ENCODE measurements around the gene TMEM117. TPM values are rescaled to one million over a fixed set of nuclear protein-coding genes. Genes with fewer than 3 reads are reported as not detected.

TMEM117 gene
- polyA plus RNA-seq, 1 donor (not counting 4 experiments of a cell fraction or from before 2014, with no cell fraction given): 8.5 TPM

DNA sequence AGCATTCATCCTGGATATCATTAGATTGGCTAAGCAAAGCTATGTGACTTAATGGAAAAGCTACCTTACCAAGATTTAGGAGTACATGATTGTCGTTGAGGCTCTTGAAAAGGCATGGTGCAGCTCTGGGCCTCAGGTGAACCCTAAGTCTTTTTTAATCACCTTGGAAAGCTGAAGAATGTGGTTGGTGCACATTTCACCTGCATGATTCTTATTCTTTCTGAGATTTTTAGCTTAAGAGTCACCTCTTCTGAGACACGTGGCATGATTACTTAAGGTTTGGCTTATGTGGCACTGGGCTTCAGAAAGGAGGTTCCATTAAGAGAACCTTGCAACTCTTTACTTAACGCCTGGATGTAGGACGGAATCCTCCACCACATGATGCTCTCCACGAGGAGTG lies 498.5 kb downstream of the TMEM117 start:
- Histone ChIP-seq H3K4me3 (ENCODE audit: control insufficient read depth in 2 of 3, extremely low read depth in 1 of 3, insufficient read depth in 2 of 3, low read depth in 1 of 3, low read length in 3 of 3) (no peak overlapping the region), H3K4me2 (ENCODE audit: control insufficient read depth, extremely low read depth, insufficient read depth, low read depth, low read length) (no peak overlapping the region), H2AFZ (ENCODE audit: control insufficient read depth, low read length) (no peak overlapping the region), H3K79me2 (ENCODE audit: control insufficient read depth, insufficient read depth, low read length) (no peaks in the 10 kb centered on the region), H3K9ac (ENCODE audit: control insufficient read depth, extremely low read depth, insufficient read depth, low read length) (no peak overlapping the region), H3K4me1 (ENCODE audit: control insufficient read depth, extremely low read depth, insufficient read depth, low read length) (peaks cover 3% of the 10 kb centered on the region), H3K9me3 (ENCODE audit: control insufficient read depth, low read depth, low read length) (peaks cover 4% of the 10 kb centered on the region), H3K27ac (ENCODE audit: control insufficient read depth, insufficient read depth, low read length) (no peak overlapping the region), H4K20me1 (ENCODE audit: control insufficient read depth, extremely low read depth, insufficient read depth, low read length) (no peaks in the 10 kb centered on the region), H3K9me1 (ENCODE audit: control insufficient read depth, extremely low read depth, insufficient read depth, low read length) (no peaks in the 10 kb centered on the region), H3K27me3 (ENCODE audit: control insufficient read depth, extremely low read depth, insufficient read depth, low read length) (no peaks in the 10 kb centered on the region), H3K36me3 (ENCODE audit: control insufficient read depth in 2 of 2, extremely low read depth in 1 of 2, insufficient read depth in 2 of 2, low read length in 2 of 2) (no peaks in the 10 kb centered on the region)
- TF ChIP-seq, protein P1, sequence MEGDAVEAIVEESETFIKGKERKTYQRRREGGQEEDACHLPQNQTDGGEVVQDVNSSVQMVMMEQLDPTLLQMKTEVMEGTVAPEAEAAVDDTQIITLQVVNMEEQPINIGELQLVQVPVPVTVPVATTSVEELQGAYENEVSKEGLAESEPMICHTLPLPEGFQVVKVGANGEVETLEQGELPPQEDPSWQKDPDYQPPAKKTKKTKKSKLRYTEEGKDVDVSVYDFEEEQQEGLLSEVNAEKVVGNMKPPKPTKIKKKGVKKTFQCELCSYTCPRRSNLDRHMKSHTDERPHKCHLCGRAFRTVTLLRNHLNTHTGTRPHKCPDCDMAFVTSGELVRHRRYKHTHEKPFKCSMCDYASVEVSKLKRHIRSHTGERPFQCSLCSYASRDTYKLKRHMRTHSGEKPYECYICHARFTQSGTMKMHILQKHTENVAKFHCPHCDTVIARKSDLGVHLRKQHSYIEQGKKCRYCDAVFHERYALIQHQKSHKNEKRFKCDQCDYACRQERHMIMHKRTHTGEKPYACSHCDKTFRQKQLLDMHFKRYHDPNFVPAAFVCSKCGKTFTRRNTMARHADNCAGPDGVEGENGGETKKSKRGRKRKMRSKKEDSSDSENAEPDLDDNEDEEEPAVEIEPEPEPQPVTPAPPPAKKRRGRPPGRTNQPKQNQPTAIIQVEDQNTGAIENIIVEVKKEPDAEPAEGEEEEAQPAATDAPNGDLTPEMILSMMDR (optimal IDR thresholded peaks at IDR 0.05 in 1 of 3, IDR thresholded peaks at IDR 0.05 in 1 of 3, conservative IDR thresholded peaks at IDR 0.05 in 1 of 3; ENCODE audit: extremely low read depth in 1 of 3, insufficient read depth in 2 of 3, low read length in 3 of 3): no peak
- no peak for TF ChIP-seq EZH2 (IDR thresholded peaks at IDR 0.05; ENCODE audit: low read length)
- no peak for DNase-seq (ENCODE audit: low read depth, low spot score)
- dilution Hi-C loops (cut with MboI; ENCODE audit: extremely low pct_ligation_motif_present, low sequenced_read_pairs): no loop called here
- no peak for FAIRE-seq

GRCh38 chr12:44335030-44335429 lies 499.1 kb downstream of the TMEM117 start:
- no peak overlapping the region for H3K27ac ChIP-seq (ENCODE audit: control insufficient read depth, insufficient read depth, low read length)
- H3K27me3 ChIP-seq (ENCODE audit: control insufficient read depth, extremely low read depth, insufficient read depth, low read length): no peaks in the 10 kb centered on the region
- dilution Hi-C loops (cut with MboI; ENCODE audit: extremely low pct_ligation_motif_present, low sequenced_read_pairs): no loop called here
- no peak overlapping the region for H2AFZ ChIP-seq (ENCODE audit: control insufficient read depth, low read length)
- H4K20me1 ChIP-seq (ENCODE audit: control insufficient read depth, extremely low read depth, insufficient read depth, low read length): no peaks in the 10 kb centered on the region
- FAIRE-seq: no peak
- H3K79me2 ChIP-seq (ENCODE audit: control insufficient read depth, insufficient read depth, low read length): no peaks in the 10 kb centered on the region
- no peak for DNase-seq (ENCODE audit: low read depth, low spot score)
- H3K9ac ChIP-seq (ENCODE audit: control insufficient read depth, extremely low read depth, insufficient read depth, low read length): no peak overlapping the region
- TF ChIP-seq, protein P1 (optimal IDR thresholded peaks at IDR 0.05 in 1 of 3, IDR thresholded peaks at IDR 0.05 in 1 of 3, conservative IDR thresholded peaks at IDR 0.05 in 1 of 3; ENCODE audit: extremely low read depth in 1 of 3, insufficient read depth in 2 of 3, low read length in 3 of 3): no peak
- no peak for TF ChIP-seq EZH2 (IDR thresholded peaks at IDR 0.05; ENCODE audit: low read length)
- H3K4me3 ChIP-seq (ENCODE audit: control insufficient read depth in 2 of 3, extremely low read depth in 1 of 3, insufficient read depth in 2 of 3, low read depth in 1 of 3, low read length in 3 of 3): no peak overlapping the region
- peaks cover 4% of the 10 kb centered on the region for H3K9me3 ChIP-seq (ENCODE audit: control insufficient read depth, low read depth, low read length)
- H3K36me3 ChIP-seq (ENCODE audit: control insufficient read depth in 2 of 2, extremely low read depth in 1 of 2, insufficient read depth in 2 of 2, low read length in 2 of 2): no peaks in the 10 kb centered on the region
- no peaks in the 10 kb centered on the region for H3K9me1 ChIP-seq (ENCODE audit: control insufficient read depth, extremely low read depth, insufficient read depth, low read length)
- H3K4me2 ChIP-seq (ENCODE audit: control insufficient read depth, extremely low read depth, insufficient read depth, low read depth, low read length): no peak overlapping the region
- peaks cover 3% of the 10 kb centered on the region for H3K4me1 ChIP-seq (ENCODE audit: control insufficient read depth, extremely low read depth, insufficient read depth, low read length)

Measured in keratinocyte (primary cell).